Sigmoid colon (tissue), 7 donors: ENCODE measurements around the gene FCHO1. TPM values are rescaled to one million over a fixed set of nuclear protein-coding genes. Genes with fewer than 3 reads are reported as not detected.

Experiments
- DNase-seq: peaks from one replicate; pipeline ENCODE4 v3.0.0-alpha.2; 2019
- H3K27ac ChIP-seq, 4 donors: fragments of 200-600 bp; sonication (generic); one replicate each; pipeline ENCODE4 v1.5.1; 2016 to 2019; ENCODE audit warnings: mild to moderate bottlenecking in 1 of 4
- H3K27me3 ChIP-seq, 3 donors: fragments of 200-600 bp; sonication (generic); one replicate each; pipeline ENCODE4 v1.5.1; 2019; ENCODE audit warnings: mild to moderate bottlenecking in 1 of 3
- H3K36me3 ChIP-seq, 4 donors: fragments of 200-600 bp; sonication (generic); one replicate each; pipeline ENCODE4 v1.5.1; 2016 to 2019
- H3K4me1 ChIP-seq, 4 donors: fragments of 200-600 bp; sonication (generic); one replicate each; pipeline ENCODE4 v1.5.1; 2017 to 2019
- H3K4me3 ChIP-seq, 4 donors: fragments of 200-600 bp; sonication (generic); one replicate each; pipeline ENCODE4 v1.5.1; 2017 to 2019; ENCODE audit warnings: mild to moderate bottlenecking in 2 of 4, moderate library complexity in 1 of 4
- H3K9me3 ChIP-seq, 4 donors: fragments of 200-600 bp in 3 of 4; sonication (generic) in 3 of 4; one replicate each; pipeline versions ENCODE4 v1.5.1 to v1.6.1; 2013 to 2019
- EP300 ChIP-seq, 4 donors: sonication (generic); formaldehyde crosslinking; IDR thresholded peaks; one replicate each; pipeline ENCODE4 v1.6.1; 2017; ENCODE audit warnings: antibody characterized with exemption in 4 of 4
- POLR2A ChIP-seq, 2 donors: fragments of 450-650 bp; IDR thresholded peaks; one replicate each; pipeline ENCODE4 v1.6.1; 2016; ENCODE audit warnings: antibody characterized with exemption in 2 of 2, mild to moderate bottlenecking in 2 of 2, moderate library complexity in 2 of 2
- POLR2AphosphoS5 ChIP-seq, 4 donors: sonication (generic); formaldehyde crosslinking; IDR thresholded peaks; one replicate each; pipeline ENCODE4 v1.6.1; 2017; ENCODE audit warnings: antibody characterized with exemption in 4 of 4
- WGBS, 2 donors: extraction: QIAGEN DNeasy Blood & Tissue Kit; methylation state at CpG; one replicate each; pipeline ENCODE4 v1.1.7; 2013; 5-methylcytosine and 5-hydroxymethylcytosine counted together
- intact Hi-C: fragments of 100-400 bp; cut with DNase I; formaldehyde crosslinking; loops from one replicate; pipeline ENCODE4 v1.15.1; 2023
- polyA plus RNA-seq, 3 donors: library from polyadenylated mRNA; stranded (reverse); fragments of 200-250 nt; gene quantifications; one replicate each; pipeline ENCODE4 v1.2.3, GENCODE V29; 2013
- total RNA-seq, 4 donors: library from RNA; depleted of rRNA; stranded (reverse); fragments of >200 nt; gene quantifications; one replicate each; pipeline ENCODE4 v1.1.0, GENCODE V29; 2016
- TF ChIP-seq, protein P1 (sequence below), 4 experiments: fragments of 450-650 bp in 3 of 4; fragments of 200-600 bp in 1 of 4; IDR thresholded peaks; one replicate each; pipeline ENCODE4 v1.5.1; 2016 to 2019; ENCODE audit warnings: antibody characterized with exemption in 4 of 4, mild to moderate bottlenecking in 3 of 4, moderate library complexity in 2 of 4
- donor health status: healthy with polysubstance abuse.
- donor health status: Bipolar disorder and iron deficiency.
- donor health status: healthy.

FCHO1 gene
- total and polyA plus RNA-seq, 7 donors: 1.2 to 14.4 (median 3.6) TPM

- WGBS, 2 donors: 95 to 96% methylated on average over 19 of the region's 19 CpGs
- no peak for DNase-seq
- peaks cover 0 to under 1% (median 0%) of the 10 kb centered on the region in 4 donors for H3K4me1 ChIP-seq
- TF ChIP-seq POLR2AphosphoS5 (IDR thresholded peaks at IDR 0.05) (no peak), EP300 (IDR thresholded peaks at IDR 0.05) (no peak), POLR2A (IDR thresholded peaks at IDR 0.05) (no peak)
- TF ChIP-seq, protein P1, sequence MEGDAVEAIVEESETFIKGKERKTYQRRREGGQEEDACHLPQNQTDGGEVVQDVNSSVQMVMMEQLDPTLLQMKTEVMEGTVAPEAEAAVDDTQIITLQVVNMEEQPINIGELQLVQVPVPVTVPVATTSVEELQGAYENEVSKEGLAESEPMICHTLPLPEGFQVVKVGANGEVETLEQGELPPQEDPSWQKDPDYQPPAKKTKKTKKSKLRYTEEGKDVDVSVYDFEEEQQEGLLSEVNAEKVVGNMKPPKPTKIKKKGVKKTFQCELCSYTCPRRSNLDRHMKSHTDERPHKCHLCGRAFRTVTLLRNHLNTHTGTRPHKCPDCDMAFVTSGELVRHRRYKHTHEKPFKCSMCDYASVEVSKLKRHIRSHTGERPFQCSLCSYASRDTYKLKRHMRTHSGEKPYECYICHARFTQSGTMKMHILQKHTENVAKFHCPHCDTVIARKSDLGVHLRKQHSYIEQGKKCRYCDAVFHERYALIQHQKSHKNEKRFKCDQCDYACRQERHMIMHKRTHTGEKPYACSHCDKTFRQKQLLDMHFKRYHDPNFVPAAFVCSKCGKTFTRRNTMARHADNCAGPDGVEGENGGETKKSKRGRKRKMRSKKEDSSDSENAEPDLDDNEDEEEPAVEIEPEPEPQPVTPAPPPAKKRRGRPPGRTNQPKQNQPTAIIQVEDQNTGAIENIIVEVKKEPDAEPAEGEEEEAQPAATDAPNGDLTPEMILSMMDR (IDR thresholded peaks at IDR 0.05): no peak
- H3K27me3 ChIP-seq: no peaks in the 10 kb centered on the region
- no peak overlapping the region for H3K27ac ChIP-seq
- H3K9me3 ChIP-seq: no peaks in the 10 kb centered on the region
- H3K36me3 ChIP-seq: peaks cover 27 to 91% (median 56%) of the 10 kb centered on the region in 4 donors
- intact Hi-C loops: no loop called here
- H3K4me3 ChIP-seq: no peak overlapping the region
Observed at GRCh38 chr19:17727843-17728242, 23.4 kb upstream of the FCHO1 start.

- Histone ChIP-seq H3K4me3 (no peak overlapping the region), H3K36me3 (peaks cover 8 to 92% (median 45%) of the 10 kb centered on the region in 4 donors), H3K9me3 (no peaks in the 10 kb centered on the region), H3K27ac (no peak overlapping the region), H3K27me3 (no peaks in the 10 kb centered on the region), H3K4me1 (no peaks in the 10 kb centered on the region)
- TF ChIP-seq, protein P1 (IDR thresholded peaks at IDR 0.05): no peak
- TF ChIP-seq EP300 (IDR thresholded peaks at IDR 0.05): no peak
- no peak for TF ChIP-seq POLR2A (IDR thresholded peaks at IDR 0.05)
- no peak for TF ChIP-seq POLR2AphosphoS5 (IDR thresholded peaks at IDR 0.05)
- no peak for DNase-seq
- intact Hi-C loops: no loop called here
- 96 to 97% methylated on average over 22 of the region's 22 CpGs for WGBS, 2 donors
Observed at GRCh38 chr19:17733127-17733526, 18.1 kb upstream of the FCHO1 start.

GRCh38 chr19:17734146-17734545 is 17.1 kb upstream of the FCHO1 start:
- no peak for TF ChIP-seq POLR2A (IDR thresholded peaks at IDR 0.05)
- TF ChIP-seq POLR2AphosphoS5 (IDR thresholded peaks at IDR 0.05): no peak
- TF ChIP-seq EP300 (IDR thresholded peaks at IDR 0.05): no peak
- TF ChIP-seq, protein P1 (IDR thresholded peaks at IDR 0.05): no peak
- H3K27ac ChIP-seq: no peak overlapping the region
- no peaks in the 10 kb centered on the region for H3K4me1 ChIP-seq
- no peak overlapping the region for H3K4me3 ChIP-seq
- intact Hi-C loops: no loop called here
- peaks cover 8 to 83% (median 40%) of the 10 kb centered on the region in 4 donors for H3K36me3 ChIP-seq
- H3K27me3 ChIP-seq: no peaks in the 10 kb centered on the region
- no peak for DNase-seq
- H3K9me3 ChIP-seq: no peaks in the 10 kb centered on the region
- WGBS, 2 donors: 96 to 97% methylated on average over 16 of the region's 16 CpGs

GRCh38 chr19:17735410-17735809 is 15.9 kb upstream of the FCHO1 start:
- Histone ChIP-seq H3K4me1 (no peaks in the 10 kb centered on the region), H3K36me3 (peaks cover 8 to 70% (median 29%) of the 10 kb centered on the region in 4 donors), H3K4me3 (no peak overlapping the region), H3K27me3 (no peaks in the 10 kb centered on the region), H3K27ac (no peak overlapping the region), H3K9me3 (no peaks in the 10 kb centered on the region)
- intact Hi-C loops: no loop called here
- TF ChIP-seq, protein P1 (IDR thresholded peaks at IDR 0.05): no peak
- TF ChIP-seq EP300 (IDR thresholded peaks at IDR 0.05) (no peak), POLR2AphosphoS5 (IDR thresholded peaks at IDR 0.05) (no peak), POLR2A (IDR thresholded peaks at IDR 0.05) (no peak)
- no peak for DNase-seq
- 94 to 95% methylated on average over 5 of the region's 5 CpGs for WGBS, 2 donors

DNA sequence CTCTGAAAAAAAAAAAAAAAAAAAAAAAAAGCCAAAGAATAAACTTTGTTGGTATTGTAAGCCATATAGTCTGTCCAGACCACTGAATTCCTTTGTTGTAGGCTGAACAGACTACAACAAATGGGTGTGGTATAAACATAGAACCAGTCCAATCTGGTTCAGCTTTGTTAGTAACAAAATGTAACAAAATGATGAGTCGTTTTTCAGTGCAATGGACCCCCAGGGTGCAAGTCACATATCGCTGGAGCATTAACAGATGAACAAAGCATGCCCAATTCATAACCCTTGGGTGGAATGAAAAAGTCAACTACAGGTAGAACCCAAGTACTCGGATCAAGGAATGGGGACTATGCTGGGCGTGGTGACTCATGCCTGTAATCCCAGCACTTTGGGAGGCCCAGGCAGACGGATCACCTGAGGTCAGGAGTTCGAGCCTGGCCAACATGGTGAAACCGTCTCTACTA is 13.6 kb upstream of the FCHO1 start:
- intact Hi-C loops: no loop called here
- 82 to 89% methylated on average over 7 of the region's 7 CpGs for WGBS, 2 donors
- no peaks in the 10 kb centered on the region for H3K27me3 ChIP-seq
- TF ChIP-seq POLR2A (IDR thresholded peaks at IDR 0.05) (no peak), POLR2AphosphoS5 (IDR thresholded peaks at IDR 0.05) (no peak), EP300 (IDR thresholded peaks at IDR 0.05) (no peak)
- TF ChIP-seq, protein P1 (IDR thresholded peaks at IDR 0.05): no peak
- H3K27ac ChIP-seq: no peak overlapping the region
- H3K4me3 ChIP-seq: no peak overlapping the region
- H3K36me3 ChIP-seq: peaks cover 8 to 49% (median 25%) of the 10 kb centered on the region in 4 donors
- H3K9me3 ChIP-seq: no peaks in the 10 kb centered on the region
- no peaks in the 10 kb centered on the region for H3K4me1 ChIP-seq
- no peak for DNase-seq
